MM.1S (cell line): ENCODE data around the gene SLC41A2.

Source experiments
- DNase-seq: peaks from one replicate; pipeline ENCODE4 v3.0.0-alpha.2; 2015
- H2AFZ ChIP-seq: fragments of 300-600 bp; sonication (generic); 2 replicates; pipeline ENCODE4 v1.6.0; 2016; ENCODE audit warnings: antibody characterized with exemption, low read length
- H3F3A ChIP-seq: fragments of 300-600 bp; sonication (generic); 2 replicates; pipeline ENCODE4 v1.6.1; 2016; ENCODE audit warnings: mild to moderate bottlenecking, antibody characterized with exemption, low read length, moderate library complexity, mixed read lengths; ENCODE audit not compliant: insufficient read depth
- H3K27ac ChIP-seq: fragments of 300-600 bp; sonication (generic); 2 replicates; pipeline ENCODE4 v1.5.1; 2016; ENCODE audit warnings: mild to moderate bottlenecking, low read length
- H3K27me3 ChIP-seq: fragments of 300-600 bp; sonication (generic); replicated peaks from 2 replicates; pipeline ENCODE4 v1.6.0; 2016; ENCODE audit warnings: low read length; ENCODE audit not compliant: insufficient read depth
- H3K36me3 ChIP-seq: fragments of 300-600 bp; sonication (generic); replicated peaks from 2 replicates; pipeline ENCODE4 v1.6.1; 2016; ENCODE audit warnings: mild to moderate bottlenecking, low read length, mixed read lengths; ENCODE audit not compliant: insufficient read depth
- H3K4me1 ChIP-seq: fragments of 300-600 bp; sonication (generic); 2 replicates; pipeline ENCODE4 v1.6.1; 2016; ENCODE audit warnings: low read length, mixed read lengths
- H3K4me2 ChIP-seq: fragments of 300-600 bp; sonication (generic); 2 replicates; pipeline ENCODE4 v1.6.0; 2016; ENCODE audit warnings: low read depth, low read length
- H3K4me3 ChIP-seq: fragments of 300-600 bp; sonication (generic); 2 replicates; pipeline ENCODE4 v1.5.1; 2016; ENCODE audit warnings: low read length, mixed read lengths
- H3K79me2 ChIP-seq: fragments of 300-600 bp; sonication (generic); 2 replicates; pipeline ENCODE4 v1.6.1; 2016; ENCODE audit warnings: mixed run types, low read length, mixed read lengths
- H3K9ac ChIP-seq: fragments of 300-600 bp; sonication (generic); 2 replicates; pipeline ENCODE4 v1.6.1; 2016; ENCODE audit warnings: low read length, mixed read lengths
- H3K9me2 ChIP-seq: fragments of 300-600 bp; sonication (generic); replicated peaks from 2 replicates; pipeline ENCODE4 v1.6.1; 2016; ENCODE audit warnings: mild to moderate bottlenecking, low read length, mixed read lengths; ENCODE audit not compliant: insufficient read depth
- H3K9me3 ChIP-seq: fragments of 300-600 bp; sonication (generic); replicated peaks from 2 replicates; pipeline ENCODE4 v1.6.1; 2016; ENCODE audit warnings: mild to moderate bottlenecking, low read length, mixed read lengths; ENCODE audit not compliant: insufficient read depth
- H4K20me1 ChIP-seq: fragments of 300-600 bp; sonication (generic); 2 replicates; pipeline ENCODE4 v1.6.1; 2016; ENCODE audit warnings: mild to moderate bottlenecking, low read length, moderate library complexity, mixed read lengths; ENCODE audit not compliant: insufficient read depth
- CTCF ChIP-seq: fragments of 300-600 bp; sonication (generic); IDR thresholded peaks from 2 replicates; pipeline ENCODE4 v1.5.1; 2016; ENCODE audit warnings: antibody characterized with exemption, low read length, mixed read lengths
- EZH2 ChIP-seq: fragments of 300-600 bp; sonication (generic); optimal IDR thresholded peaks from 2 replicates; pipeline ENCODE3; 2017; ENCODE audit warnings: low read depth, mild to moderate bottlenecking, antibody characterized with exemption, low read length, mixed read lengths
- EZH2phosphoT487 ChIP-seq: fragments of 300-600 bp; sonication (generic); IDR thresholded peaks from 2 replicates; pipeline ENCODE4 v1.6.1; 2018; ENCODE audit warnings: antibody characterized with exemption, low read length

SLC41A2 gene

GRCh38 chr12:104959335-104959841 is 1.3 kb upstream of the SLC41A2 start:
- no peaks in the 10 kb centered on the region for H3K9me3 ChIP-seq
- H3K4me2 ChIP-seq: peak overlapping the region; percentile 67
- H4K20me1 ChIP-seq: no peaks in the 10 kb centered on the region
- no peak for DNase-seq
- peak overlapping the region; percentile 93; the same call in 1 of the 2 replicates for H3K27ac ChIP-seq
- H3K36me3 ChIP-seq: no peaks in the 10 kb centered on the region
- H3F3A ChIP-seq: peaks cover 17% of the 10 kb centered on the region
- no peaks in the 10 kb centered on the region for H3K27me3 ChIP-seq
- peak overlapping the region; percentile 91; the same call in 1 of the 2 replicates for H3K9ac ChIP-seq
- H3K79me2 ChIP-seq: peaks cover 26% of the 10 kb centered on the region
- TF ChIP-seq EZH2 (no peak), EZH2phosphoT487 (no peak), CTCF (no peak)
- peaks cover 22% of the 10 kb centered on the region for H3K4me1 ChIP-seq
- H3K9me2 ChIP-seq: no peaks in the 10 kb centered on the region
- H2AFZ ChIP-seq: peak overlapping the region; percentile 61
- H3K4me3 ChIP-seq: peak overlapping the region; percentile 75

- Histone ChIP-seq H4K20me1 (no peaks in the 10 kb centered on the region), H3K27ac (peak overlapping the region; percentile 93; the same call in 1 of the 2 replicates), H2AFZ (peak overlapping the region; percentile 61), H3K9ac (peak overlapping the region; percentile 91; the same call in 1 of the 2 replicates), H3K9me2 (no peaks in the 10 kb centered on the region), H3K9me3 (no peaks in the 10 kb centered on the region), H3K79me2 (peaks cover 31% of the 10 kb centered on the region), H3K27me3 (no peaks in the 10 kb centered on the region), H3K36me3 (no peaks in the 10 kb centered on the region), H3K4me1 (peaks cover 22% of the 10 kb centered on the region), H3K4me2 (peak overlapping the region; percentile 67), H3K4me3 (peak overlapping the region; percentile 75), H3F3A (peaks cover 17% of the 10 kb centered on the region)
- DNase-seq: no peak
- TF ChIP-seq EZH2phosphoT487: no peak
- TF ChIP-seq EZH2: no peak
- TF ChIP-seq CTCF: peak; percentile 71
Observed at GRCh38 chr12:104958805-104959334, 780 bp upstream of the SLC41A2 start.

GRCh38 chr12:104957719-104958000 is 430 bp downstream of the SLC41A2 start:
- Histone ChIP-seq H3K27ac (peak overlapping the region; percentile 60; the same call in 1 of the 2 replicates), H3K27me3 (no peaks in the 10 kb centered on the region), H3K9me3 (no peaks in the 10 kb centered on the region), H3K36me3 (no peaks in the 10 kb centered on the region), H3K4me3 (peak overlapping the region; percentile 91), H3K9ac (peak overlapping the region; percentile 73; the same call in 1 of the 2 replicates), H2AFZ (peak overlapping the region; percentile 84), H3K79me2 (peaks cover 36% of the 10 kb centered on the region), H4K20me1 (no peaks in the 10 kb centered on the region), H3F3A (peaks cover 17% of the 10 kb centered on the region), H3K4me1 (peaks cover 22% of the 10 kb centered on the region), H3K4me2 (peak overlapping the region; percentile 93), H3K9me2 (no peaks in the 10 kb centered on the region)
- peak; percentile 39 for DNase-seq
- no peak for TF ChIP-seq EZH2phosphoT487
- TF ChIP-seq EZH2: no peak
- TF ChIP-seq CTCF: no peak
